SKM-1 treated with dmso at 0.1 percent for 144 hours (cell line): ENCODE results near the gene ZNF358.

Source experiments
- DNase-seq: peaks from one replicate; lab custom pipeline; 2025; ENCODE audit not compliant: unreplicated experiment; lab: John Stamatoyannopoulos, UW

Gene ZNF358

DNA sequence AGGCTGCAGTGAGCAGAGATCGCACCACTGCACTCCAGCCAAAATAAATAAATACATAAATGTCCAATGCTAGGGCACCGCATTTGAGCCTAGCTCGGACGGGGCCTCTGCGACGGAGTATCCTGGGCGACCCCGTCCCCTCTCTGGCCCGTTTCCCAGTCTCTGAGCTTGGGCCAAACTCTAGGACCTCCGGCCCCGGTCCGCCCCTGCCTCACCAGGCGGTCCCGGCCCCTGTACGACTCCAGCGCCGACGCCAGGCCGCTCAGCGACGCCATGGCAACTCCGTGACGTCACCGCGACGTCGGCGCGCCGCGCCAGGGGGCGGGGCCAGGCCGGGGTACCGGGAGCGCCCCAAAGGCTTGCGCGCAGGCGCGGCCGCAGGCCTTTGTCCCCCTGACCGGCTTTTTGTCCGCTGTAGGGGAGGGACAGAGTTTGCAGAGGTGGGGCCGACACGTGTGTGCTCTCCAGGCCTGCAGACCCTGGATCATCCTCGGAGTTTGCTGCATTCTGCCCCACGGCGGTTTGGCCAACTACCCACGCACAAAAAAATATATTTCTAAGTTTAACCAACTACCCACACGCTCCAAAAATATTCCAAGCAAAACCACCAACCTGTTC is 27.1 kb upstream of the ZNF358 start, which contains the start of gene PEX11G:
TSS of gene PEX11G (minus strand) at position 300 of the 618 bp plus-strand sequence. CDS start at position 275, 25 bp downstream.
- peak; percentile 50 for DNase-seq

DNA sequence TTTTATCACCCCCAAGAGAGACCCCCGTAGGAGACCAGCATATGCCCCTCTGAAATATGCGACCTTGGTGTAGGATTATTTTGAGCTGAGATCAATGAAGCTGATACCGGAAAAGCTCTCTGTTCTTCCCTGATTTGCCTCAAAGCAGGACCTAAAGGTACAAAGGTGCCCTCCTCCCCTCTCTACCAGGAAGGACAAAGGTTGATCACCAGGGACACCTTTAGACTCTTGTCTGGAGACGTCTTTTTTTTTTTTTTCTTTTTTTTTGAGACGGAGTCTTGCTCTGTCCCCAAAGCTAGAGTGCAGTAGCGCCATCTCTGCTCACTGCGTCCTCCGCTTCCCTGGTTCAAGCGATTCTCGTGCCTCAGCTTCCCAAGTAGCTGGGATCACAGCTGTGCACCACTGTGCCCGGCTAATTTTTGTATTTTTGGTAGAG is 26.3 kb upstream of the ZNF358 start:
- DNase-seq = no peak

DNA sequence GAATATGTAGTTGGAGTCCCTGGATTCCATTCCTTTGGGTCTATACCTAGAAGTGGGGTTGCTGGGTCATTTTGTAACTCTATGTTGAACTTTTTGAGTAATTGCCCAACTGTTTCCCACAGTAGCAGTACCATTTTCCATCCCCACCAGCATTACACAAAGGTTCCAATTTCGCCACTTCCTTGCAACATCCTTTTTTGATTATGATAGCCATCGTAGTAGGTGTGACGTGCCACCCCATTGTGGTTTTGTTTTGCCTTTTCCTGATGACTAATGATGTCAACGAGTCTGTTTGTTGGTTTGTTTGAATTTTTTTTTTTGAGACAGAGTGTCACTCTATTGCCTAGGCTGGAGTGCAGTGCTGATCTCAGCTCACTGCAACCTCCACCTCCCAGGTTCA is 23.8 kb upstream of the ZNF358 start:
- DNase-seq = peak; percentile 97

DNA sequence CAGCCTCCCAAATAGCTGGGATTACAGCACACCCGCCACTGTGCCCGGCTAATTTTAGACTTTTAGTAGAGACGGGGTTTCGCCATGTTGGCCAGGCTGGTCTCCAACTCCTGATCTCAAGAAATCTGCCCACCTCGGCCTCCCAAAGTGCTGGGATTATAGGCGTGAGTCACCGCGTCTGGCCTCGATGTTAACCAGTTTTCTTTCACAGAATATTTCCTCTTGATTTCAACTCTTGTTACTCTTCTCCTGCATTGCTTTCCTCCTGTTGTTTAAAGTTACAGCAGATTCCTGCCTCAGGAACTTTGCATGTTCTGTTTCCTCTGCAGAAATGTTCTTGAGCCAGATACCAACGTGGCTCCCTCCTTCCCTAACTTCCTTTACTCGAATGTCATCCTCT is 23.3 kb upstream of the ZNF358 start:
- no peak for DNase-seq

DNA sequence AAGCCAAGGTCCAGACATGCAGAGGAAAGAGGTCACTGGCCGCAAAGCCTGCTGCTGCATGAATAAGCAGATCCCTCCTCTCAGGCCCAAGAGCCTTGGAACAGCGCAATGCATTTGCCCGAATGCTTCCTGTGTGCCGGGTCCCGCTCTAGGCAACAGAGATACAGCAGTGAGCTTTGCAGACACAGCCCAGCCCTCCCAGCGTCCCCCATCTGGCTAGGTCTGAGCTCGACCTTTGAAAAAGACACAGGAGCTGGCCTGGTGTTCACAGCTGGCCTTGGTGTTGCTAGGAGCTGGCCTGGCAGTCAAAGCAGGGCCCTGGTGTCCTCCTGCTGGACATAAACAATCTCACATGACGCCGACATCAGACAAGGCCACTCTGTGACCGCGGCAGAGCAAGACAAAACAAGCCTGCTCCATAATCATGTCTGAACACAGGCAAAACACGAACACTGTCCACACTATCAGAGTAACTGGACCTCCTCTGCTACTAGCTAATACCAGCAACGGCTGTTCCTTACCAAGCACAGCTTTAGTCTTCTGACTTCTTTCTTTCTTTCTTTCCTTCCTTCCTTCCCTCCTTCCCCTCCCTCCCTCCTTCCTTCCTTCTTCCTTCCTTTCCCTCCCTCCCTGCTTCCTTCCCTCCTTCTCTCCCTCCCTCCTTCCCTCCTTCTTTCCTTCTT is 21.3 kb upstream of the ZNF358 start:
- DNase-seq = no peak

DNA sequence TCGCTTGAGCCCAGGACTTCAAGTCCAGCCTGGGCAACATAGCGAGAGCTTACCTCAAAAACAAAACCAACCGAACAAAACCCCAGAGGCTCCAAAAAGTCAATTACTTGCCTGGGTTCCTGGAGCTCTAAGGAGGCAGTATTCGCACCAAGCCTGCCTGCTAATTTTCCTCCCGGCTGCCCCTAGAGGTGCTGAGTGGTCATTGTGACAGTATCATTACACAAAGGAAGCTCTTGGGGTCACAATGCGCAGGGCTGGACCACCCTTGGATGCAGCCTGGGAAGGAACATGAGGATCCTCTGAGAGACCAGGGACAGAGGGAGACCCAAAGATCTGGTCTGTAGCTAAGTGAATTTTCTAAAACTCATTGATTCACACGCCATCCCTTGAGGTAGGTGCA is 18.6 kb upstream of the ZNF358 start:
- no peak for DNase-seq

DNA sequence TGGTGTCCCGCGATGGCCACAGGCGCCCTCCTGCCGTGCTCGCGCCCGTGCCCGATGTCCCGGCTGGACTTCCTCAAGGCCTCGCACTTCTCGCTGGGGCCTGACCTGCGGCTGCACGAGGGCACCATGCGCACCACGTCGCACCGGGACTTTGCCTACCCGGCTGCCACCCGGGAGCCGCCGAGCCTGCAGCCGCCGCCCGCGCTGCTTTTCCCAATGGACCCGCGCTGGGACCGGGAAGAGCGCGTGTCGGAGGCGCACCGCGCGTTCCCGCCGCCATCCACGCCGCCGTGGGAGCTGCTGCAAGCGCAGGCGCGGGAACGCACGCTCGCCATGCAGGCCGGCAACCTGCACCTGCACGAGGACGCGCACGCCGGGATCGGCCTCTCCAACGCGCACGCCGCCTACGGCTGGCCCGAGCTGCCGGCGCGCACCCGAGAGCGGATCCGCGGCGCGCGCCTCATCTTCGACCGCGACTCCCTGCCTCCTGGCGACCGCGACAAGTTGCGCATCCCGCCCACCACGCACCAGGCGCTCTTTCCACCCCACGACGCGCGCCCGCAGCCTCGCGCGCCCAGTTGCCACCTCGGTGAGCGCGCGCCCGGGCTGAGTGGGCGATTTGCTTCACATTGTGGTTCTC is 15.0 kb upstream of the ZNF358 start:
- peak; percentile 69 for DNase-seq

DNA sequence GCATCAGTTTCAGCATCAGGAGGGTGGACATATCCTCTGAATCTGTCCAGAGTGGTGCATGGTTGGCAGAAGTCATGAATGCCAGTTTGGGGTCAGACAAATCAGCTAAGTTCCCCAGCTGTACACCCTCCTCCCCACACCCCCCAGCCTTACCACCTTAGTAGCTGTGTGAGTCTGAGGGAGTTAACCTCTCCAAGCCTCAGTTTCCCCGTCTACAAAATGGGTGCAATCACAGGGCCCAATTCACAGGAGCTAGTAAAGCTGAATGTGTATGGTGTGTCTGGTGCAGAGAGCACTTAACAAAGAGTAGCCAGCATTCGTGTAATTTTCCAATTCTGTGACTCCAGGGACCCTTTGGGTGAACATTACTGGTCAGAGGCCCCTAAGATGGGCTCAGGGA is 13.4 kb upstream of the ZNF358 start:
- no peak for DNase-seq

DNA sequence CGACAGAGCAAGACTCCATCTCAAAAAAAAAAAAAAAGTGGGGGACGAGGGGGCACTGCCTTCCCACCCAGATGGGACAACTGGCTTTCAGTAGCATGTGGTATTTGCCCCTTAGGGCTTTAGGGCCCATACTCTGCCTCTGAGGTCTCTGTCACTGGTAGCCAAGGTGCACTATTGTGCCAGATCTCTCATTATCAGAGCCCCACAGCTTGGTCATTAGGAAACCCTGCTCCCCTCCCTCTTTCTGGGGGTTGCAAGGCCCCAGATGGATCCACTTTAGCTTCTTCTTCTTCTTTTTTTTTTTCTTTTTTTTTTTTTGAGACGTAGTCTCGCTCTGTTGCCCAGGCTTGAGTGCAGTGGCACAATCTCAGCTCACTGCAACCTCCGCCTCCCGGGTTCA is 11.2 kb upstream of the ZNF358 start:
- no peak for DNase-seq

DNA sequence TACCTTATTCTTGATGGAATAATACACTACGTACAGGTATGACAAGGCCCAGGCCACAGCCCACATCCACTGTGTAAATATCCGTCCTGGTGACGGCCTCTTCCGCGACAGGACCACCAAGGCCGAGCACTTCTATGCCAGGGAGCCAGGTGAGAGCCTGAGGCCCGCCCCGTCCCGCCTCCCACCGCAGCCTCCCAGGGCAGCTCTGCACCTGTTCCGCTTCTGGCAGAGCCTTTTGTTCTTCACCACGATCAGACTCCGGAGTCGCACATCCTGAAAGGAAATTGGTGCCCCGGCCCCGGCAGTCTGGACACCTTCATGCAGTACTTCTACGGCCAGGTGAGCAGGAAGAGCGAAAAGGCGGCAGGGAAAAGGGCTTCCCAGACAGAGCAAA is 10.6 kb upstream of the ZNF358 start:
- no peak for DNase-seq

DNA sequence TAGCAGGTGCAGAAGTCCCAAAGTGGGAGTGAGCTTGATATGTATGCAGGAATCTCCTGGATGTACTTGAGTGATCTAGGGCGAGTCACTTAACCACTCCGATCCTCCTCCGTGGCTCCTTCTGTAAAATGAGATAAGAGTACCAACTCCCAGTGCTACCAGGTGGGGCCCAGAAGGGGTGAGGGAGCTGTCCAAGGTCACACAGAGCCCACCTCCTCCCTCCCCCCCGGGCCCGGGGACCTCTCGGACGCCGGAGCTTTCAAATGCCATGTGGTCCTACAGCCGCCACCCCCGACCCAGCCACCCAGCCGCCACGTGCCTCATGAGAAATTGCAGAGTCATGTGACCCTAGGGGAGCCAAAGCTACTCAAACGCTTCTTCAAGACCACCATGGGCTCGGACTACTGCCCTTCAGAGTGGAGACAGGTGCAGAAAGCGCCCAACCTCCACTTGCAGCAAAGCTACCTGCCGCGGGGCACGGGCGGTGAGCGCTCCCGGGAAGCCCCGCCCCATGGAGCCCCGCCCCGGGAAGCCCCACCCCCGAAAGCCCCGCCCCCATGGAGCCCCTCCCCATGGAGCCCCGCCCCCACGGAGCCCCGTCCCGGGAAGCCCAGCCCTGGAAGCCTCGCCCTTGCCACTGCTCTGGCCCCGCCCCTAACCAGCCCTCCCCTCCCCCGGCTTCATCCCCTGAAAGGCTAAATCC is 10.1 kb upstream of the ZNF358 start:
- DNase-seq = no peak

DNA sequence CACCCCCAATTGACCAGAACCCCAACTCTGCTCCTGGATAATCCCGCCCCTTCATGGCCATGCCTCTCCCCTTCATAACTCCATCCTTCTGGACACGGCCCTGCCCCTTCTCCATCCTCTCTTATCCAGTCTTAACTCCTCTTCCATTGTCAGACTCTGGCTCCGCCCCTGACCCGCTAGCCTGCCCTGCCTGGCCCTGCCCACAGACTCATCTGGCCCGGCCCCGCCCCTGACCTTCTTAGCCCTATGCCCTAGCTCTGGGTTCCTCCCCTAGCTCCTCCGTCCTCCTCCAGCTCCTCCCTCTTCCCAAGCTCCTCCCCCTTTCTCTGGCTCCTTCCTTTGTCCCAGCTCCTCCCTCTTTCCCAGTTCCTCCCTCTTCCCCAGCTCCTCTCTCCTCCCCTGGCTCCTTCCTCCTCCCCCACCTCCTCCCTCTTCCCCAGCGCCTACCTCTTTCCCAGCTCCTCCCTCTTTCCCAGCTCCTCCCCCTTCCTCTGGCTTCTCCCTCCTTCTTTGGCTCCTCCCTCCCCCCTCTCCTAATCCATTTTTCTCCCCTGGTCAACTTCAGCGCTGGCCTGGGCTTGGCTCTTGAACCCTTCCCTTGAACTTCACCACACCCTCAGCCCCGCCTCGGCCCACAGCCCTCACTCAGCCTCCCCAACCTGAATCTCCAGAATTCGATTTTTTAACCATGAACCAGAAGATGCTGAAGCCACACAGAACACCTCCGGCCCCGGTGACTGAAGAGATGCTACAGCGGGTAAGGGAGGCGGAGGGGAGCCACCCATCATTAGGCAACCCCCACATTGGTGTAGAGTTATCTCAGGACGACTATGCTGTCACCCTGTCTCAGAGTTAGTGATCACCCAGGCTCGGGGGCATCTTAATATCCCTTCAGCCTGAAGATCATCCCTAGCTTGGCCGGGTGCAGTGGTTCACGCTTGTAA is 9.2 kb upstream of the ZNF358 start:
- peak; percentile 90 for DNase-seq

DNA sequence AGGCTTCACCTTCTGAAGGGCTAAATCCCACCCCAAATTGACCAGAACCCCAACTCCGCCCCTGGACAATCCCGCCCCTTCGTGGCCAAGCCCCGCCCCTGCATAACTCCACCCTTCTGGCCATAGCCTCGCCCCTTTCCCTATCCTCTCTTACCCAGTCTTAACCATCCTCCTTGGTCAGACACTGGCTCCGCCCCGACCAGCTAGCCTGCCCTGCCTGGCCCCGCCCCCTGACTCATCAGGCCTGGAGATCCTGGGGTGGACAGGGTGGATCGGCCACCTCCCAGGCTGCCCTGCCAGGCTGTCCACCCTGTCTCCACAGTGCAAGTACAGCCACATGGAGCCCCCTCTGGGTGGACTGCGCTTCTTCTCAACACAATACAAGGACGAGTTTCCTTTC is 8.0 kb upstream of the ZNF358 start:
- peak; percentile 75 for DNase-seq

DNA sequence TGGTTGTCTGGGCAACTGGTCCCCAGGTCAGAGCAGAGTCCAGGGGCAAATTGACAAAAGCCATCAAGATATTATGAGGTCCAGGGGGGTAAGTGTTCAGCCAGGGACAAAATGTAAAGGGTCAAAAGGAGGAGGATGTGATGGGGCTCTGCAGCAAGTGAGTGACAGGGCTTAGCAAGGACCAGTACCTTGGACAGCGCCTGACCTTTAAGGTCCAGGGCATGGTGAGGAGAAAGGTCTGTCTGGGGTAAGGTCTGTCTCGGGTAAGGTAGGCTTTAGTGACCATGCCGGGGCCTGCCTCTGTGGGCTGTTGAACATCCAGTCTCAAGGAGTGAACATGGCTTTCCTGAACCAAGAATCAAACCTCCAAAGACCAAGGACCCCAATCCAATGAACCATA is 6.3 kb upstream of the ZNF358 start:
- no peak for DNase-seq

DNA sequence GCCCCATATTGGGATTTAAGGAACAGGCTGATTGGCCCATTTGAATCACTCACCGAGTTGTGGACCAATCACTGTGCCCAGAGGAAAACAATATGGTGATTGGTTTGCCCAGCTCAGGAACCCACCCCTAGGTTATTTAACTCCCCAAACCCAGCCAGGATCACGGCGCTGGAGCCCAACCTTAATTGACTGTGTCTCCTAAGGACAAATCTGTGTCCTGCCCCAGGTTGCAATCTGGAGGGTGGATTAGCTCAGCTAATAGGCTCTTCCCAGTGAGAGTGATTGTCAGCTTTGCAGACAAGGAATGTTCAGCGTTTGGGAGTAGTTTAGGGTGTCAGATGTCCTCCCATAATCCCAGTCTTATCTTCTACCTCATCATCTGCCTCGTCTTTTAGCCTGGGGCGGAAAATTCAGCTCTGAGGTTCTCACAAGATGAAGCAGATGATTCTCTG is 3.5 kb upstream of the ZNF358 start:
- no peak for DNase-seq

DNA sequence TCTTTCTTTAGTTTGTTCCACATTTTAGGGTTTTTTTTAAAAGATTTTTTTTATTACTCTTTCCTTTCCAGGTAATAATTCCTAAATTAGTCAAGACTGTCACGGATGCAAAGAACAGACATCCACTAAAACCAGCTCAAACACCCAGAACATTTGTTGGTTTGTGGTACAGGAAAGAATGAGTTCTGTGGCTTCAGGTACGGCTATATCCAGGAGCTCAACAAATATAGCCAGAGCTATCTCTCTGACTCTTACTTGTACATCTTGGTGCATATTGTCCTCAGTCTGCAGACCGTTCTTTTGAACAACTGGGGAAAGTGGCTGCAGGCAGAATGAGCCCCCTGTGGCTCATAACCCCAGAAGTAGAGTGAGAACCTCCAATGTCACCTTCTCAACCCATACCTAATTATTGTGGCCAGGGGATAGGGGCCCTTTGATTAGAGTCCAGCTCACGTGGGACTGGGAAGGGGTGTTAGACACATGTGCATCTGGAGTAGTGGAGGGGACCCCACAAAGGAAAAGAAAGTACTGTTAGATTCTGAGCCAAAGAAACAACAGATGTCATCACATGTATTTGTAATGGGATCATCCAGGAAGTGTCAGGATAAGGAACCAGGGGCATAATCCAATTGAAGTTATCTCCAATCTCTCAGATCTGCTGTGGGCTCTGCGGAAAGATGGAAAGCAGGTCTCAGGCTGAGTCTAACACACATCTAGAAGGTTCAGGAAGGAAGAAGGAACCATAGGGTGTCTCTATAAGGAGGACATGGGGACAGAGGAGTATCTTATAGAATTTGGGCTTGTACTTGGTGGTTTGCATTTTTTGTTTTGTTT is 1.9 kb upstream of the ZNF358 start:
- no peak for DNase-seq

DNA sequence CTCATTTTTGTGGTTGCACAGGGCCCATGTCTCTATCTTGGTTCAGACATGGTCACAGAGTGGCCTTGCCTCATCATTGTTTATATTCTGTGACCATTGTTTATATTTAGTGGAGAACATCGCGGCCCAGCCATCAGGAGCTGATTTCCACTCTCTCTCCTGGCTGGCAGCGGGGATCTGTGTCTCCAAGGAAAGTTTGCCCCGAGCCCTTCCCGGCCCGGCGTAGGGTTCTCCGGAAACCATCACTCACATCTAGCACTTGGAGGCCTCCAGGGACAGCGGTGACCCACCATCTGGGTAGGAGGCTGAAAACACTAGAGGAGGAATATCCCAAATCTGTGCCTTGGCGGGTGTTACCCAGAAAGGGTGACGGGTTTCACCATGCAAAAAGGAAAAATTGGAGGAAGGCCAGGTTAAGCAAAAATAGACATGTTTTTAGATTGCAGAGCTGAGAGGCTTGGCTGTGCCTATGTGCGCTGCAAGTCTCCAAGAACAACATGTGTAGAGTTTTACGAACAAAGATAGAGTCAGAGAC is 726 bp upstream of the ZNF358 start:
- DNase-seq = no peak

DNA sequence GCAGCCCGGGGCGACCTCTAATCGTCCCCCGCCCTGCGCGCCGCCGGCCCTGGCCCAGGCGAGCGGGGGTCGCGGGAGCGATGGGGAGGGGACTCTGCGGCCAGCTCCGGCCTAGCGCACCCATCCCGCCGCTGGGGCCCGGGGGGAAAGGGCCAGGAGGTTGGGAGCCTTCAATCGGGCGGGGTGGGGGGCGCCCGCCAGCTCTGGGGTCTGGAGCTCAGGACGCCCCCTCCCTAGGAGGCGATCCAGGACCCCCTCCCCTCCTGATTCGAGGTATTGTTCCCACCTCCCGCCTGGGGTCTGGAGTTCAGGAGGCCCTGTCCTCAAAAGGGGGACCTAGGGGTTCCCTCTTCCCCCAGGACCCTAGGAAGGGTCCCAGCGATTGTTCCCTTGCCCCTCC is 430 bp downstream of the ZNF358 start:
- no peak for DNase-seq

DNA sequence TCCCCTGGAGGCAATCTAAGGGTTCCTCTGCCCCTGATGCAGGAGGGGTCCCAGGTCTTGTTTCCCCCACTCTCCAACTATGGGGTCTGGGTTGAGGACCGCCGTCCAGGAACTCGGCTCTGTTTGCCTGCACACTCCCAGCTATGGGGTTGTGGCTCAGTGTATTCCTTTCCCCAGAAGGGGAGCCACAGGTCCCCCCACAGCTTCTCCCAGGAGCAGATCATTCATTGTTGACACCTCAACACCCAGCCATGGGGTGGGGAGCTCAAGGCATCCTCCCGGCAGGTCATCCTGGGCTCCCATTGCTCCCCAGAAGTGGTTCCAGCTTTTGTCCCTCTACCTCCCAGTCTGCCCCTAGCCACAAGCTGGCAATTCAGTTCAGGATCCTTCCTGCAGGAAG is 975 bp downstream of the ZNF358 start:
- DNase-seq = no peak
